Esophagus mucosa (tissue), 1 donor: Measurements from ENCODE around the gene CAPN11. TPM values are rescaled to one million over a fixed set of nuclear protein-coding genes. Genes with fewer than 3 reads are reported as not detected.
"Not testable (repeated sequence)": the region's sequence is repeated elsewhere in the genome, so short reads cannot be mapped to it uniquely, and the experiment has no call there.

ENCODE experiments used
- ATAC-seq: fragments of 200-7000 bp; cut with Tn5 transposase; one replicate; pipeline ENCODE4 v1.9.1; 2020
- total RNA-seq: library from RNA; stranded (reverse); gene quantifications from one replicate; pipeline ENCODE4 v1.2.4, GENCODE V29; 2023
- donor health status: DM: yes; HTN: yes; CAD: no.

Gene CAPN11
- total RNA-seq, 1 donor from 2014 or later, result 0.12 TPM

- no peak for ATAC-seq
These were observed 25.2 kb downstream of the CAPN11 start for GRCh38 chr6:44183783-44184182.

GRCh38 chr6:44185356-44185755 is 26.7 kb downstream of the CAPN11 start:
- not testable (repeated sequence) for ATAC-seq

- ATAC-seq, result no peak
These were observed 27.5 kb downstream of the CAPN11 start for GRCh38 chr6:44185953-44186634.

DNA sequence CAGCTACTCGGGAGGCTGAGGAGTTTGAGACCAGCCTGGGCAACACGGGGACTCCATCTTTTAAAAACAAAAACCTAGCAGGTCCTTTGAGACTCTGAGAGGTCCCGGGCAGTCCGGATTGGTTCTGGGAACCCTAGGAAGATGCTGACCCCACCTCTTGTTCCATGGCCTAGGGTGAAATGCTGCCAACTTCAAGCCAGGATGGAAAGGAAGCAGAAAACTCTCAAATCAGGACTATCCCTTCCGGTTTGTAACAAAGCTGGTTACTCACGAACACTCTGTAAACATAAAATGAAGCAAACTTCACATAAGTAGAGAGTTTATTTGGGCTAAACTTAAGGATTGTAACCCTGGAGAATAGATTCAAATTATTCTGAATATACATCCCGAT is 28.0 kb downstream of the CAPN11 start:
- no peak for ATAC-seq

DNA sequence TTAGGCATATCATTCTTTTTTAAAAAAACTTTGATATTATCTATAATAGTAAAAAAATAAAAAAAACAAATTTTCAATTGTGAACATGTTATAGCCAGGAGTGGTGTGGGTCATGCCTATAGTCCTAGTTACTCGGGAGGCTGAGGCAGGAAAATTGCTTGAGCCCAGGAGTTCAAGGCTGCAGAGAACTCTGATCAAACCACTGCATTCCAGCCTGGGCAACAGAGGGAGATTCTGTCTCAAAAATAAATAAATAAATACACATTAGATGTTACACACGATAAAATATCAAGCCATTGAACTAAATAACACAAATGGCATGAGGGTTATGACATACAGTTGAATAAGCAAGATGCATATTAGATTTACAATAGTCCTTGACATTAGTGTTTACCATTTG is 30.2 kb downstream of the CAPN11 start:
- no peak for ATAC-seq

- ATAC-seq, result no peak
These were observed 30.6 kb downstream of the CAPN11 start for GRCh38 chr6:44189257-44189656.

DNA sequence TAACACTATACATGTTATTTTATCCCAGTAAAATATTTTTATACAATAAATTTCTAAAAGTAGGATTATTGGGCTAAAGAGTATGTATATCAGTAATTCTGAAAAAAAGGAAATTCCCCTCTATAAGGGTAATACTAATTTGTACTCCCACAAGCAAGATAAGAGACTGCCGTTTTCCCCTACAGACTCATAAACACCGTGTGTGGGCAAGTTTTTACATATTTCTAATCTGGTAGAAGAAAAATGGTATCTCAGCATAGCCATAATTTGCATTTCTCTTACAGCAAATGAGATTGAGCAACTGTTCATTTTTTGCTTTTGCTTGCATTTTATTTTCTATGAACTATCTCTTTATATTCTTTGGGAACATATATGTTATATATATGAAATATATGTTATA is 32.1 kb downstream of the CAPN11 start:
- no peak for ATAC-seq

DNA sequence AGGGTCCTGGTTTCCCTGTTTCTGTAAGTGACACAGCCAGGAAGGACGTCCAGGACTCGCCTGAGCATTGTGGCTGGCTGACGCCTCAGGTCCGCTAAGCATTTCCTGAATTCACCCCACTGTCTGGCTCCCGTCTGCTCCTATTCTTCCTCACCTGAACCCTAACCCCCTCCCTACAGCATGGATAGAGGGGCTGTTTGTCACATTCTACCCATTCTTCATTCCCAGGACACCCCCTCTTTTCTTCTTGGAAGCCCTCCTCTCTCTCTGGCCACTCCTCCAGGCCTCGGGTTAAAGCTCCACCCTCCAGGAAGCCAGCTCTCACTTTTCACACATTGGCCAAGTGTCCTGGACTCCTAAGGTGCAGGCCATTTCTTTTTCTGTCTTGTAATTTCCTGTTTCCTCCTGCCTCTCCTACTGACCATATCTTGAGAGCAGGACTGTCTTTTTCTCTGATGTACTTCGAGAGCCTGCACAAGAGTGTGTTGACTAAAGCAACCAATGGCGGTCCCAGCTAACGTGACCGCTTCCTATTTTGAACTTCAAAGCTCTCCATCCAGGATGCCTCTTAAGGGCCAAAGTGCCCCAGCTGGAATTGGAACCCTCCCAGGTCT is 33.9 kb downstream of the CAPN11 start:
- ATAC-seq, result no peak

GRCh38 chr6:44193307-44193910 is 34.8 kb downstream of the CAPN11 start:
- ATAC-seq, result no peak

DNA sequence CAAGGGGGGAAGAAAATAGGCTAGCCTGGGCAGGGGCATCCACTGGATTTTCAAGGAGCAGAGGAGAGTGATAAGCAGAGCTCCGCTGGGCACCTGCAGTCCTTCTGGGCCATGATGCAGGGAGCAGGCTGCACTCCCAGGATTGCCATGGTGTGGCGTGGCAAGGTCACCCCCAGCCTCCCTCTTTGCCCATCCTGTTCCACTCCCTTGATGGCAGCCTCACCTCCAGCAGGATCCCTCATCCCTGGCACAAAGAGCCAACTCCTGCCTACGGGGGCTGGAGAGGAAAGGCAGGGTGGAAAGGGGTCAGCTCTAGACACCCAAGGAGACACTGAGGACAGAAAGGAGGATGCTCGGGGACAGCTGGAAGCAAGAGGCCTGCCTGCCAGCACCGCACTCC is 35.7 kb downstream of the CAPN11 start:
- ATAC-seq, result peak; percentile 20

- not testable (repeated sequence) for ATAC-seq
These were observed 37.7 kb downstream of the CAPN11 start for GRCh38 chr6:44196351-44196750.

- ATAC-seq, result no peak
These were observed 40.1 kb downstream of the CAPN11 start for GRCh38 chr6:44198684-44199083.

DNA sequence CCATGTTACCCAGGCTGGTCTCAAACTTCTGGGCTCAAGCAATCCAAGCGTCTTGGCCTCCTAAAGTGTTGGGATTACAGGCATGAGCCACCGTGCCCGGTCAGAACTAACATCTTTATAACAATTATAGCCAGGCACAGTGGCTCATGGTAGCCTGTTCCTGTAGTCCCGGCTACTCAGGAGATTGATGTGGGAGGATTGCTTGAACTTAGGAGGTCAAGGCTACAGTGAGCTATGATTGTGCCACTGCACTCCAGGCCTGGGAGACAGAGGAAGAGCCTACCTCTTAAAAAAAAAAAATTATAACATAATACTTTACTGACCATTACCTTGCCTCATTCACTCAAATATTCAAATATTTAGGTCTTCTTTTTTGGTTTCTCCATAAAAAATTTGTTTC is 41.3 kb downstream of the CAPN11 start:
- ATAC-seq, result no peak

DNA sequence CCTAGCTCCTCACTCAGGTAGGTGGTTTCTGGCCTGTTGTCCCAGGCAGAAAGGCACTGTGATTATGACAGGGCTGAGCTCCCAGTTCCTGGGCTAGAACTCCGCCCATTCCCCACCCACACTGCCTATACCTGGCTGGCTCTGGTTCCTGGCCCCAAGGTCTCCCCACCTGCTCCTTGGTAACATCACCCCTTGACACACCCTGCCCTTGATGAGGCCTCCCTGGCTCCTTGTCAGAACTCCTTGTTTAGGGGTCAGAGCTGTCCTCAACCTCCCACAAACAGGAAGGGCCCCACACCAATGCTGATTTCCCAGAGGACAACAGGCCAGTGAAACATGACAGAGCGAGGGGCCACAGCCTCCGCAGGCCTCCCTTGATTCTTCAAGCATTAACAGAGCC is 42.6 kb downstream of the CAPN11 start:
- peak; percentile 94 for ATAC-seq

- peak; percentile 89 for ATAC-seq
These were observed 43.2 kb downstream of the CAPN11 start for GRCh38 chr6:44201638-44202303.

DNA sequence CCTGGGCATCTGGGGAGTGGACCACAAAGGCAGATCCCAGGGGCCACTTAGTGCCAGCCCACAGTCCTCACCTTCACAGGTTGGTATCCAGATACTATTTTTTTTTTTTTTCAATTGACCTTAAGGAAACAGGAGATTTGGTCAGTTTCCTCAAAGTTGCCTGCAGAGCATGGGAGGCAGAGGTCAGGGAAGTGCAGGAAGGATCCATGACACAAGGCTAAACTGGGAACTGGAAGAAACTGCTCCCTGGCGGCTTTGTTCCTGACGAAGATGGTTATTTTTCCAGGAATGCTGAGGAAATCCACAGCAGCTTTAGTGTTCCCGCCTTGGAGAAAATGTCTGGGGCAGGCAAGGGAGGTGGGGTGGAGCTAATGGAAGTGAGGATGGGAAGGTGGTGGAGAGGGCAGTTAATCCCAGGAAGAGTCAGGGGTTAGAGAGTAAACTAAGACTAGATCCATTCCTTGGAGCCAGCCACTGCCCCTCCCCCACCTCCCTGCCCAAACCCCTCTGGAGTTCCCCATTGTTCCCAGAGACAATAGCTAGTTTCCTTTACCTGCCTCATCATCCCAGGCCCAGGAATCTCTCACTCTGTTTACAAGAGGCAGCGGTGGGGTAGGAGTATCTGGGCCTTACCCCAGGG is 43.8 kb downstream of the CAPN11 start:
- no peak for ATAC-seq

- no peak for ATAC-seq
These were observed 44.5 kb downstream of the CAPN11 start for GRCh38 chr6:44202972-44203750.

- ATAC-seq, result no peak
These were observed 45.3 kb downstream of the CAPN11 start for GRCh38 chr6:44203955-44204354.

GRCh38 chr6:44207966-44208365 is 49.3 kb downstream of the CAPN11 start:
- no peak for ATAC-seq

DNA sequence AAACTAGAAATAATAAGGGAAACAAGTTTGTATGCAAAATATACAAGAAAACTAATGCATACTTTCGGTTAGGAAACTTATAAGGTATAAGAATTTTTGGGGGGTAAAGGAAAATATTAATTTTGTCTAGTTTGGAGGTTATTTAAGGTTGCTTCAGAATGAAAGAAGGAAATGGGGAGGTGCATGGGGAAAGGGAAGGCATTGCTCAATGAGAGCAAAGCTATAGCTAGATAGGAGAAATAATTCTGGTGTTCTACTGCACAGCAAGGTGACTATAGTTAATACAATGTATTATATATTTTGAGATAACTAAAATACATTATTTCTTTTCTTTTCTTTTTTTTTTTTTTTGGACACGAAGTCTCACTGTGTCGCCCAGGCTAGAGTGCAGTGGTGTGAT is 52.7 kb downstream of the CAPN11 start:
- no peak for ATAC-seq

DNA sequence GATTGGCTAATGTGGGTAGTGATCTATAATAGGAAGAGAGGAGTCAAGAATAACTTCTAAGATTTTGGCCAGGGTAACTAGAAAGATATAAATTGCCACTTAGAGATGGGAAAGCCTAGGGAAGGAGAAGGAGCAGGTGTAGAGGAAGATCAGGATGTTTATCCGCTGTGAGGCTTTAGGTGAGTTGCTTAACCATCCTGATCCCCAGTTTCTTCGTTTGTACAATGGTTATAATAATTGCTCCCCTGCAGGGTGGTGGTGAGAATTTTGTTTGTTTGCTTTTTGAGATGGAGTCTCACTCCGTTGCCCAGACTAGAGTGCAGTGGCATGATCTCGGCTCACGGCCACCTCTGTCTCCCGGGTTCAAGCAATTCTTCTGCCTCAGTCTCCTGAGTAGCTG is 55.7 kb downstream of the CAPN11 start:
- ATAC-seq, result no peak

- no peak for ATAC-seq
These were observed 58.2 kb downstream of the CAPN11 start, which contains the start of gene MYMX for GRCh38 chr6:44216677-44217331. Gene MYMX (plus strand): TSS chr6:44216926. CDS start chr6:44217472, 546 bp downstream.
